Nucleus accumbens (tissue), 56 donors: ENCODE measurements around the gene APOE.
"Not testable (repeated sequence)": the region's sequence is repeated elsewhere in the genome, so short reads cannot be mapped to it uniquely, and the experiment has no call there.

Experiments
- DNase-seq, 56 donors: peaks; one replicate each; lab custom pipeline; 2025; lab: John Stamatoyannopoulos, UW

Gene APOE

GRCh38 chr19:44883922-44884321 is 21.7 kb upstream of the APOE start:
- DNase-seq, result no peak

- DNase-seq, result no peak
Measured at GRCh38 chr19:44884566-44884965, 21.0 kb upstream of the APOE start.

- DNase-seq, result no peak
Measured at GRCh38 chr19:44886141-44886540, 19.5 kb upstream of the APOE start.

GRCh38 chr19:44887648-44888047 is 17.9 kb upstream of the APOE start:
- no peak for DNase-seq

GRCh38 chr19:44888335-44888734 is 17.3 kb upstream of the APOE start:
- not testable (repeated sequence) for DNase-seq

GRCh38 chr19:44889830-44890365 is 15.7 kb upstream of the APOE start:
- DNase-seq, result no peak

- DNase-seq, result peak; percentile 93 to 100 (median 100)
Measured at GRCh38 chr19:44890366-44891015, 15.1 kb upstream of the APOE start.

GRCh38 chr19:44891016-44891882 is 14.3 kb upstream of the APOE start, which contains the start of gene TOMM40:
Gene TOMM40 (plus strand): TSS chr19:44891254. CDS start chr19:44891416, 162 bp downstream.
- peak in 13 of 56 donors; percentile 35 to 100 (median 100) for DNase-seq

- DNase-seq, result no peak
Measured at GRCh38 chr19:44892932-44893331, 12.7 kb upstream of the APOE start.

GRCh38 chr19:44893332-44894051 is 12.1 kb upstream of the APOE start:
- DNase-seq, result no peak

GRCh38 chr19:44894052-44894400 is 11.6 kb upstream of the APOE start:
- DNase-seq, result no peak

- no peak for DNase-seq
Measured at GRCh38 chr19:44894946-44895345, 10.7 kb upstream of the APOE start.

- no peak for DNase-seq
Measured at GRCh38 chr19:44897835-44898234, 7.8 kb upstream of the APOE start.

- DNase-seq, result no peak
Measured at GRCh38 chr19:44900328-44901244, 5.0 kb upstream of the APOE start.

GRCh38 chr19:44903216-44903601 is 2.4 kb upstream of the APOE start:
- DNase-seq, result no peak

- DNase-seq, result peak in 51 of 56 donors; percentile 9 to 87 (median 59)
Measured at GRCh38 chr19:44903602-44904425, 1.8 kb upstream of the APOE start.

GRCh38 chr19:44904426-44904994 is 1.1 kb upstream of the APOE start:
- DNase-seq, result peak in 1 of 56 donors; percentile 3

- no peak for DNase-seq
Measured at GRCh38 chr19:44907613-44908012, 2.0 kb downstream of the APOE start.
